GM23338 (cell line): ENCODE data around the gene SPAG16. TPM values are rescaled to one million over a fixed set of nuclear protein-coding genes. Genes with fewer than 3 reads are reported as not detected.

Experiments used
- ATAC-seq: fragments of 200-7000 bp; cut with Tn5 transposase; 3 replicates; pipeline ENCODE4 v1.9.1; 2020
- DNase-seq: peaks from one replicate; pipeline ENCODE4 v3.0.0-alpha.2; 2015; ENCODE audit warnings: low spot score
- H2AFZ ChIP-seq: fragments of 200-600 bp; sonication (generic); 2 replicates; pipeline ENCODE4 v1.8.0; 2016; ENCODE audit warnings: antibody characterized with exemption, mild to moderate bottlenecking, moderate library complexity
- H3F3A ChIP-seq: fragments of 200-600 bp; sonication (generic); replicated peaks from 2 replicates; pipeline ENCODE4 v1.8.0; 2017; ENCODE audit warnings: antibody characterized with exemption, mixed run types, low read depth
- H3K27ac ChIP-seq: fragments of 200-600 bp; sonication (generic); 2 replicates; pipeline ENCODE4 v1.6.1; 2016; ENCODE audit warnings: low read depth
- H3K27me3 ChIP-seq: fragments of 200-600 bp; sonication (generic); 2 replicates; pipeline ENCODE4 v1.8.0; 2016; ENCODE audit warnings: mild to moderate bottlenecking, mixed run types, moderate library complexity; ENCODE audit not compliant: insufficient read depth
- H3K36me3 ChIP-seq: fragments of 200-600 bp; sonication (generic); 2 replicates; pipeline ENCODE4 v1.8.0; 2016; ENCODE audit warnings: mild to moderate bottlenecking; ENCODE audit not compliant: insufficient read depth
- H3K4me1 ChIP-seq: fragments of 200-600 bp; sonication (generic); 2 replicates; pipeline ENCODE4 v1.8.0; 2016; ENCODE audit warnings: mild to moderate bottlenecking, moderate library complexity; ENCODE audit not compliant: insufficient read depth
- H3K4me2 ChIP-seq: fragments of 200-600 bp; sonication (generic); 2 replicates; pipeline ENCODE4 v1.7.1; 2017; ENCODE audit warnings: mixed run types
- H3K4me3 ChIP-seq: fragments of 200-600 bp; sonication (generic); 2 replicates; pipeline ENCODE4 v1.6.1; 2016; ENCODE audit warnings: mixed run types
- H3K79me2 ChIP-seq: fragments of 200-600 bp; sonication (generic); replicated peaks from 2 replicates; pipeline ENCODE4 v1.8.0; 2017; ENCODE audit warnings: mild to moderate bottlenecking; ENCODE audit not compliant: insufficient read depth
- H3K9me2 ChIP-seq: fragments of 200-600 bp; sonication (generic); 2 replicates; pipeline ENCODE4 v1.8.0; 2017; ENCODE audit not compliant: insufficient read depth
- H4K20me1 ChIP-seq: fragments of 200-600 bp; sonication (generic); replicated peaks from 2 replicates; pipeline ENCODE4 v1.8.0; 2017; ENCODE audit warnings: mild to moderate bottlenecking; ENCODE audit not compliant: insufficient read depth
- H3K27ac Mint-ChIP-seq: 2 replicates; pipeline ENCODE4 v1.8.0; 2020; ENCODE audit warnings: inconsistent platforms, mild to moderate bottlenecking, moderate library complexity, mixed read lengths
- H3K27me3 Mint-ChIP-seq: 3 replicates; pipeline ENCODE4 v1.8.0; 2022; ENCODE audit warnings: low read depth, mild to moderate bottlenecking, moderate library complexity, mixed read lengths, inconsistent platforms; ENCODE audit not compliant: insufficient read depth, poor library complexity
- H3K36me3 Mint-ChIP-seq: 3 replicates; pipeline ENCODE4 v1.8.0; 2021; ENCODE audit warnings: low read depth, mild to moderate bottlenecking, inconsistent platforms, moderate library complexity, mixed read lengths
- H3K4me1 Mint-ChIP-seq: 3 replicates; pipeline ENCODE4 v1.8.0; 2020; ENCODE audit warnings: mild to moderate bottlenecking, inconsistent platforms, mixed read lengths
- H3K4me3 Mint-ChIP-seq: 3 replicates; pipeline ENCODE4 v1.8.0; 2021; ENCODE audit warnings: moderate library complexity, mild to moderate bottlenecking, inconsistent platforms, mixed read lengths
- H3K9me3 Mint-ChIP-seq: 3 replicates; pipeline ENCODE4 v1.8.0; 2020; ENCODE audit warnings: moderate library complexity, mild to moderate bottlenecking, inconsistent platforms, mixed read lengths
- CREB1 ChIP-seq: fragments of 250-450 bp; sonication (Bioruptor Pico); IDR thresholded peaks from 2 replicates; pipeline ENCODE4 v1.5.0; 2020; ENCODE audit warnings: low read depth, mild to moderate bottlenecking, moderate library complexity
- EZH2 ChIP-seq: fragments of 200-600 bp; sonication (generic); IDR thresholded peaks from one replicate; pipeline ENCODE4 v1.8.0; 2017; ENCODE audit warnings: antibody characterized with exemption, mild to moderate bottlenecking, low read depth; ENCODE audit not compliant: unreplicated experiment
- NANOG ChIP-seq: IDR thresholded peaks from 2 replicates; pipeline ENCODE4 v1.6.1; 2016; ENCODE audit warnings: antibody characterized with exemption, borderline replicate concordance
- polyA plus RNA-seq: library from polyadenylated mRNA; unstranded; fragments of >200 nt; fragmentation: Nextera tagmentation; extraction: Ambion mirVana; gene quantifications from 2 replicates; pipeline ENCODE4 v1.2.1, GENCODE V29; 2016
- total RNA-seq: library from RNA; depleted of rRNA; stranded (reverse); fragments of >200 nt; shearing (Covaris generic); gene quantifications from 2 replicates; pipeline ENCODE4 v1.2.3, GENCODE V29; 2014
- TF ChIP-seq, protein P1 (sequence below): fragments of 250-450 bp; sonication (Bioruptor Pico); IDR thresholded peaks from 2 replicates; pipeline ENCODE4 v1.5.0; 2020; ENCODE audit warnings: mild to moderate bottlenecking, moderate library complexity
- TF ChIP-seq, protein P2 (sequence below), 2 experiments: fragments of 200-600 bp in 1 of 2; sonication (generic) in 1 of 2; conservative IDR thresholded peaks; 2 replicates each; pipeline versions ENCODE4 v1.5.1 to v1.6.1; 2016 to 2017; ENCODE audit warnings: antibody characterized with exemption in 2 of 2, low read depth in 2 of 2, mild to moderate bottlenecking in 2 of 2, moderate library complexity in 1 of 2

Gene SPAG16
- total and polyA plus RNA-seq, 2 experiments from 2014 or later, result 19.7 to 47.8 TPM

DNA sequence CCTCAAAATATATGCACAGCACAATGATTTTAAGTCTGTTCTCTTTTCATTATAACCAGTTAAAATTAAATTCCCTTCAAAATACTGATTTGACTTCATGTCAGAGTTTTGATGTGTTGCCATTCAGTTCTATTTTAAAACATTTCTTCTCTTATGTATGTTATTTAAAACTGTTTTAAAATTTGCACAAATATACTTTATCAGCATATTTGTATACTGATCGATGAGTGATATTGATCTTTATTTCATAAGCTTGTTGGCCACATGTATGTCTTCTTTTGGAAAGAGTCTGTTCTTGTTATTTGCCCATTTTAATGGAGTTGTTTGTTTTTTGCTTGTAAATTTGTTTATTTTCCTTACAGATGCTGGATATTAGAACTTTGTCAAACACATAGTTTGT is 630.2 kb downstream of the SPAG16 start (continued):
- TF ChIP-seq, protein P1, sequence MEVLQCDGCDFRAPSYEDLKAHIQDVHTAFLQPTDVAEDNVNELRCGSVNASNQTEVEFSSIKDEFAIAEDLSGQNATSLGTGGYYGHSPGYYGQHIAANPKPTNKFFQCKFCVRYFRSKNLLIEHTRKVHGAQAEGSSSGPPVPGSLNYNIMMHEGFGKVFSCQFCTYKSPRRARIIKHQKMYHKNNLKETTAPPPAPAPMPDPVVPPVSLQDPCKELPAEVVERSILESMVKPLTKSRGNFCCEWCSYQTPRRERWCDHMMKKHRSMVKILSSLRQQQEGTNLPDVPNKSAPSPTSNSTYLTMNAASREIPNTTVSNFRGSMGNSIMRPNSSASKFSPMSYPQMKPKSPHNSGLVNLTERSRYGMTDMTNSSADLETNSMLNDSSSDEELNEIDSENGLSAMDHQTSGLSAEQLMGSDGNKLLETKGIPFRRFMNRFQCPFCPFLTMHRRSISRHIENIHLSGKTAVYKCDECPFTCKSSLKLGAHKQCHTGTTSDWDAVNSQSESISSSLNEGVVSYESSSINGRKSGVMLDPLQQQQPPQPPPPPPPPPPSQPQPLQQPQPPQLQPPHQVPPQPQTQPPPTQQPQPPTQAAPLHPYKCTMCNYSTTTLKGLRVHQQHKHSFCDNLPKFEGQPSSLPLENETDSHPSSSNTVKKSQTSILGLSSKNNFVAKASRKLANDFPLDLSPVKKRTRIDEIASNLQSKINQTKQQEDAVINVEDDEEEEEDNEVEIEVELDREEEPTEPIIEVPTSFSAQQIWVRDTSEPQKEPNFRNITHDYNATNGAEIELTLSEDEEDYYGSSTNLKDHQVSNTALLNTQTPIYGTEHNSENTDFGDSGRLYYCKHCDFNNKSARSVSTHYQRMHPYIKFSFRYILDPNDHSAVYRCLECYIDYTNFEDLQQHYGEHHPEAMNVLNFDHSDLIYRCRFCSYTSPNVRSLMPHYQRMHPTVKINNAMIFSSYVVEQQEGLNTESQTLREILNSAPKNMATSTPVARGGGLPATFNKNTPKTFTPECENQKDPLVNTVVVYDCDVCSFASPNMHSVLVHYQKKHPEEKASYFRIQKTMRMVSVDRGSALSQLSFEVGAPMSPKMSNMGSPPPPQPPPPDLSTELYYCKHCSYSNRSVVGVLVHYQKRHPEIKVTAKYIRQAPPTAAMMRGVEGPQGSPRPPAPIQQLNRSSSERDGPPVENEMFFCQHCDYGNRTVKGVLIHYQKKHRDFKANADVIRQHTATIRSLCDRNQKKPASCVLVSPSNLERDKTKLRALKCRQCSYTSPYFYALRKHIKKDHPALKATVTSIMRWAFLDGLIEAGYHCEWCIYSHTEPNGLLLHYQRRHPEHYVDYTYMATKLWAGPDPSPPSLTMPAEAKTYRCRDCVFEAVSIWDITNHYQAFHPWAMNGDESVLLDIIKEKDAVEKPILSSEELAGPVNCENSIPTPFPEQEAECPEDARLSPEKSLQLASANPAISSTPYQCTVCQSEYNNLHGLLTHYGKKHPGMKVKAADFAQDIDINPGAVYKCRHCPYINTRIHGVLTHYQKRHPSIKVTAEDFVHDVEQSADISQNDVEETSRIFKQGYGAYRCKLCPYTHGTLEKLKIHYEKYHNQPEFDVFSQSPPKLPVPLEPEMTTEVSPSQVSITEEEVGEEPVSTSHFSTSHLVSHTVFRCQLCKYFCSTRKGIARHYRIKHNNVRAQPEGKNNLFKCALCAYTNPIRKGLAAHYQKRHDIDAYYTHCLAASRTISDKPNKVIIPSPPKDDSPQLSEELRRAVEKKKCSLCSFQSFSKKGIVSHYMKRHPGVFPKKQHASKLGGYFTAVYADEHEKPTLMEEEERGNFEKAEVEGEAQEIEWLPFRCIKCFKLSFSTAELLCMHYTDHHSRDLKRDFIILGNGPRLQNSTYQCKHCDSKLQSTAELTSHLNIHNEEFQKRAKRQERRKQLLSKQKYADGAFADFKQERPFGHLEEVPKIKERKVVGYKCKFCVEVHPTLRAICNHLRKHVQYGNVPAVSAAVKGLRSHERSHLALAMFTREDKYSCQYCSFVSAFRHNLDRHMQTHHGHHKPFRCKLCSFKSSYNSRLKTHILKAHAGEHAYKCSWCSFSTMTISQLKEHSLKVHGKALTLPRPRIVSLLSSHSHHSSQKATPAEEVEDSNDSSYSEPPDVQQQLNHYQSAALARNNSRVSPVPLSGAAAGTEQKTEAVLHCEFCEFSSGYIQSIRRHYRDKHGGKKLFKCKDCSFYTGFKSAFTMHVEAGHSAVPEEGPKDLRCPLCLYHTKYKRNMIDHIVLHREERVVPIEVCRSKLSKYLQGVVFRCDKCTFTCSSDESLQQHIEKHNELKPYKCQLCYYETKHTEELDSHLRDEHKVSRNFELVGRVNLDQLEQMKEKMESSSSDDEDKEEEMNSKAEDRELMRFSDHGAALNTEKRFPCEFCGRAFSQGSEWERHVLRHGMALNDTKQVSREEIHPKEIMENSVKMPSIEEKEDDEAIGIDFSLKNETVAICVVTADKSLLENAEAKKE (CRISPR knock-in tag), result no peak
- TF ChIP-seq, protein P2, sequence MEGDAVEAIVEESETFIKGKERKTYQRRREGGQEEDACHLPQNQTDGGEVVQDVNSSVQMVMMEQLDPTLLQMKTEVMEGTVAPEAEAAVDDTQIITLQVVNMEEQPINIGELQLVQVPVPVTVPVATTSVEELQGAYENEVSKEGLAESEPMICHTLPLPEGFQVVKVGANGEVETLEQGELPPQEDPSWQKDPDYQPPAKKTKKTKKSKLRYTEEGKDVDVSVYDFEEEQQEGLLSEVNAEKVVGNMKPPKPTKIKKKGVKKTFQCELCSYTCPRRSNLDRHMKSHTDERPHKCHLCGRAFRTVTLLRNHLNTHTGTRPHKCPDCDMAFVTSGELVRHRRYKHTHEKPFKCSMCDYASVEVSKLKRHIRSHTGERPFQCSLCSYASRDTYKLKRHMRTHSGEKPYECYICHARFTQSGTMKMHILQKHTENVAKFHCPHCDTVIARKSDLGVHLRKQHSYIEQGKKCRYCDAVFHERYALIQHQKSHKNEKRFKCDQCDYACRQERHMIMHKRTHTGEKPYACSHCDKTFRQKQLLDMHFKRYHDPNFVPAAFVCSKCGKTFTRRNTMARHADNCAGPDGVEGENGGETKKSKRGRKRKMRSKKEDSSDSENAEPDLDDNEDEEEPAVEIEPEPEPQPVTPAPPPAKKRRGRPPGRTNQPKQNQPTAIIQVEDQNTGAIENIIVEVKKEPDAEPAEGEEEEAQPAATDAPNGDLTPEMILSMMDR (conservative IDR thresholded peaks at IDR 0.05; ENCODE audit: low read depth in 2 of 2), result no peak
- TF ChIP-seq EZH2, result no peak

DNA sequence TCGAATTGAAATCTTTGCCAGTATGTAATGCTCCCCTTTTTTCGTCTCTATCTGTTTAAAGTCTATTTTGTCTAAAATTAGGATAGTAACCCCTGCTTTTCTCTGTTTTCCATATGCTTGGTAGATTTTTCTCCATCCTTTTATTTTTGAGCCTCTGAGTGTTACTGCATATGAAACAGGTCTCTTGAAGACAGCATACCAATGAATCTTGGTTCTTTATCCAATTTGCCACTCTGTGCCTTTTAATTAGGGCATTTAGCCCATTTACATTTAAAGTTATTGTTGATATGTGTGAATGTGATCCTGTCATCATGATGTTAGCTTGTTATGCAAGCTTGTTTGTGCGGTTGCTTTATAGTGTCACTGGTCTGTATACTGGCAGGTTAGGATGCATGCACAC is 635.8 kb downstream of the SPAG16 start:
- no peak for ATAC-seq
- Histone ChIP-seq H3K27me3 (no peaks in the 10 kb centered on the region), H3F3A (no peaks in the 10 kb centered on the region), H3K36me3 (0 out of 2 replicates have a peak, but pooled peaks cover 4% of the 10 kb centered on the region), H3K79me2 (no peaks in the 10 kb centered on the region), H3K27ac (no peak overlapping the region), H3K9me2 (peaks cover 8% of the 10 kb centered on the region; the same call in 1 of the 2 replicates), H3K4me3 (no peak overlapping the region), H3K4me1 (no peaks in the 10 kb centered on the region), H3K4me2 (no peak overlapping the region), H4K20me1 (no peaks in the 10 kb centered on the region), H2AFZ (no peak overlapping the region)
- no peak for DNase-seq
- Mint-ChIP-seq H3K9me3 (peaks cover 53% of the 10 kb centered on the region), H3K4me3 (no peak overlapping the region), H3K4me1 (no peaks in the 10 kb centered on the region; the same call in 2 of the 3 replicates), H3K27me3 (peaks cover 6% of the 10 kb centered on the region), H3K27ac (no peak overlapping the region), H3K36me3 (peaks cover 29% of the 10 kb centered on the region)
- TF ChIP-seq CREB1 (no peak), NANOG (no peak)
